Measurements from ENCODE around the gene ANO9. TPM values are rescaled to one million over a fixed set of nuclear protein-coding genes. Genes with fewer than 3 reads are reported as not detected.

The ANO9 gene
- total RNA-seq, 1 donor from 2014 or later, result 21.6 TPM

DNA sequence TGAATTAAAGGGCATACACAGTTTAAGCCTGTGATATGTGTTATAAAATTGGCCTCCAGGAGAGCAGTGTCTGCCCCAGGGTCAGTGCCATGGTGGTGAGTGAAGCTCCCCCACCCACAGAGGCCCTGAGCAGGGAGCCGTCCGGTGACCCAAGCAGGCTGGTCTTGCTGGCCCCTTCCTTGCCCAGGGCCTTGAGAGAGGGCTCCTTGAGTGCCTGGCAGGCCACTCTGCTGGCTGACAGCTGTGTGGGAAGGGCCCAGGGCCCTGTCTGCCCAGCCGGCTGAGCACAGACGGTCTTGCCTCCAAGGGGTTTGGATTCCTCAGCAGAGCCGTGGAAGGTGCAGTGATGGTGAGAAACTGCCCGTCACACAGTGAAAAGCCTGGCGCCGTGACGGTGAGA, 34.1 kb upstream of the ANO9 start:
- TF ChIP-seq, protein P1, sequence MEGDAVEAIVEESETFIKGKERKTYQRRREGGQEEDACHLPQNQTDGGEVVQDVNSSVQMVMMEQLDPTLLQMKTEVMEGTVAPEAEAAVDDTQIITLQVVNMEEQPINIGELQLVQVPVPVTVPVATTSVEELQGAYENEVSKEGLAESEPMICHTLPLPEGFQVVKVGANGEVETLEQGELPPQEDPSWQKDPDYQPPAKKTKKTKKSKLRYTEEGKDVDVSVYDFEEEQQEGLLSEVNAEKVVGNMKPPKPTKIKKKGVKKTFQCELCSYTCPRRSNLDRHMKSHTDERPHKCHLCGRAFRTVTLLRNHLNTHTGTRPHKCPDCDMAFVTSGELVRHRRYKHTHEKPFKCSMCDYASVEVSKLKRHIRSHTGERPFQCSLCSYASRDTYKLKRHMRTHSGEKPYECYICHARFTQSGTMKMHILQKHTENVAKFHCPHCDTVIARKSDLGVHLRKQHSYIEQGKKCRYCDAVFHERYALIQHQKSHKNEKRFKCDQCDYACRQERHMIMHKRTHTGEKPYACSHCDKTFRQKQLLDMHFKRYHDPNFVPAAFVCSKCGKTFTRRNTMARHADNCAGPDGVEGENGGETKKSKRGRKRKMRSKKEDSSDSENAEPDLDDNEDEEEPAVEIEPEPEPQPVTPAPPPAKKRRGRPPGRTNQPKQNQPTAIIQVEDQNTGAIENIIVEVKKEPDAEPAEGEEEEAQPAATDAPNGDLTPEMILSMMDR (IDR thresholded peaks at IDR 0.05), result no peak
- Histone ChIP-seq H3K36me3 (no peaks in the 10 kb centered on the region), H3K27me3 (ENCODE audit: low read depth) (no peaks in the 10 kb centered on the region), H3K4me3 (no peak overlapping the region), H3K27ac (no peak overlapping the region), H3K9me3 (no peaks in the 10 kb centered on the region), H3K4me1 (peaks cover 5% of the 10 kb centered on the region)
- DNase-seq, result no peak
- intact Hi-C loops (cut with DNase I), result no loop called here
- ATAC-seq, result no peak

DNA sequence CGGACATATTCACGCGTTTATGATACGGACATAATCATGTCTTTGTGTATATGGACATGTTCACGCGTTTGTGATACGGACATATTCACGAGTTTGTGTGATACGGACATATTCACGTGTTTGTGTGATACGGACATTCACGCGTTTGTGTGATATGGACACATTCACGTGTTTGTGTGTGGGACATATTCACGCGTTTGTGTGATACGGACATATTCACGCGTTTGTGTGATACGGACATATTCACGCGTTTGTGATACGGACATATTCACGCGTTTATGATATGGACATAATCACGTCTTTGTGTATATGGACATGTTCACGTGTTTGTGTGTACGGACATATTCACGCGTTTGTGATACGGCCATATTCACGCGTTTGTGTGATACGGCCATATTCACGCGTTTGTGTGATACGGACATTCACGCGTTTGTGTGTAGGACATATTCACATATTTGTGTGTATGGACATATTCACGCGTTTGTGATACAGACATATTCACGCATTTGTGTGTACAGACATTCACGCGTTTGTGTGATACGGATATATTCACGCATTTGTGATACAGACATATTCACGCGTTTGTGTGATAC, 33.2 kb upstream of the ANO9 start:
- Histone ChIP-seq H3K36me3 (no peaks in the 10 kb centered on the region), H3K27ac (no peak overlapping the region), H3K9me3 (no peaks in the 10 kb centered on the region), H3K4me3 (no peak overlapping the region), H3K4me1 (peaks cover 14% of the 10 kb centered on the region), H3K27me3 (ENCODE audit: low read depth) (no peaks in the 10 kb centered on the region)
- ATAC-seq (no peak), DNase-seq (no peak)
- intact Hi-C loops (cut with DNase I), result no loop called here
- TF ChIP-seq, protein P1 (IDR thresholded peaks at IDR 0.05), result no peak

DNA sequence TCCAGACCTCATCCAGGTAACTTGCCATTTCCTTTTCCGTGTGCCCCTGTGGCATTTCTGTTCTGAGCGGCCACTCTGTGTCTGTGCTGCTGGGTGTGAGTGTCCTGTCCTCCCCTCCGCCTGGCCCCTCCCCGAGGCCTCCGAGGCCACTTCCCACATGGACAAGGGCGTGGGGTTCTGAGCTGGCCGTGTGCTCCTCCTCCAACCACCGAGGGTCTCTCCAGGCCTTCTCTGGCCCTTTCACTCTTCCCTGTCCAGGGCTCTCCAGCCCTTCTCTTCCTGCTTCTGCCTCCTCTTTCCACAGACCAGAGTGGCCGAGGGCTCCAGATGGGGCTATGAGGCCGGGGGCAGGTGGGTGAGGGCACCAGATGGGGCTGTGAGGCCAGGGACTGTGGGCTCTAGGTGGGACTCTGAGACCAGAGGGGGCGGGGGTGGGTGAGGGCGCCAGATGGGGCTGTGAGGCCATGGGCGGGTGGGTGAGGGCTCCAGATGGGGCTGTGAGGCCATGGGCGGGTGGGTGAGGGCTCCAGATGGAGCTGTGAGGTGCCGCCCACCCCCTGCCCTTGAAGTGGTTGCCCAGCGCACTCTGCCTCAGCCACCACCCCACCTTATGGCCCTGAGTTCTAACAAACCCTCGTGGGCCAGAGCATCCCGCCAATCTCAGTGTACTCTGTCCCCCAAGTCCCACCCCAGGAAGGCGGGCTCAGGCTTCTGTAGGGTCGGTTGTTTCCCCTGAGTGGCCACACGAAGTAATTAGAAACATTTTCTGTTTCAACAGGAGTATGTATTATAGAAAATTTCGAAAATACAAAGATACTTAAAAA, 32.4 kb upstream of the ANO9 start:
- ATAC-seq (no peak), DNase-seq (no peak)
- Histone ChIP-seq H3K27ac (no peak overlapping the region), H3K4me1 (peaks cover 21% of the 10 kb centered on the region), H3K36me3 (no peaks in the 10 kb centered on the region), H3K9me3 (no peaks in the 10 kb centered on the region), H3K4me3 (no peak overlapping the region), H3K27me3 (ENCODE audit: low read depth) (no peaks in the 10 kb centered on the region)
- intact Hi-C loops (cut with DNase I), result no loop called here
- TF ChIP-seq, protein P1 (IDR thresholded peaks at IDR 0.05), result no peak

DNA sequence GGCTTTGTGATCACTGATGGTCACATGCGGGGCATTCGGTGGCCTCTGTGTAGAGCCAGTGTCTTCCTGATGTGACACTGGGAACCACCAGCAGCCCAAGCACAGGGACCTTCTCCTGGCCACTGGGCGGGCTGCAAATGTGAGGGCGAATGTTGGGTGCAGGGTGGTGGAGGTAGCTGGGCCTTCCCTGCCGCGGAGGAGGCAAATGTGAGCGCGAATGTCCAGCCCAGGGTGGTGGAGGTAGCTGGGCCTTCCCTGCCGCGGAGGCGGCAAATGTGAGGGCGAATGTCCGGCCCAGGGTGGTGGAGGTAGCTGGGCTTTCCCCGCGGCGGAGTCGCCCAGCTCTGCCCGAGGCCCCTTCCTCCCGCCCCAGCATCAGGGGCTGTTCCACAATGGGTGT, 31.6 kb upstream of the ANO9 start:
- intact Hi-C loops (cut with DNase I), result no loop called here
- H3K4me1 ChIP-seq, result peaks cover 21% of the 10 kb centered on the region
- H3K27me3 ChIP-seq (ENCODE audit: low read depth), result no peaks in the 10 kb centered on the region
- H3K36me3 ChIP-seq, result no peaks in the 10 kb centered on the region
- H3K4me3 ChIP-seq, result no peak overlapping the region
- TF ChIP-seq, protein P1 (IDR thresholded peaks at IDR 0.05), result no peak
- no peaks in the 10 kb centered on the region for H3K9me3 ChIP-seq
- DNase-seq (no peak), ATAC-seq (no peak)
- no peak overlapping the region for H3K27ac ChIP-seq

DNA sequence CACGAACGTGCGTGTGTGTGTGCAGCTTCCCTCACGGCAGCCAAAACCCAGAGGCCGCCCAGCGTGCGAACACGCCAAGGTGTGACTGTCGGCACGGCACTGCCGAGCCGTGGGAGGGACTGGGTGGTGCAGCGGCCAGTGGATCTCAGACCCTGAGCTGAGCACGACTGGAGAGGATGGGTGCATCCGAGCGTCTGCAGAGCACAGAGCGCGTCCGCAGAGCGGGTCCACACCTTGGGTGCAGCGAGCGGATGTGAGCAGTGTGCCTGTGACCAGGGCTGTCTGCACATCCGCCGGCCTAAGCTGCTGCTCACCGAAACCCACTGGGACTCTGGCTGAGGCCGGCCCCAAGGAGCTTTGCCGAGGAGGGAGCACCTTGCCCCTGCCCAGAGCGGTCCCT, 31.0 kb upstream of the ANO9 start:
- H3K27ac ChIP-seq, result no peak overlapping the region
- peaks cover 21% of the 10 kb centered on the region for H3K4me1 ChIP-seq
- no peak overlapping the region for H3K4me3 ChIP-seq
- TF ChIP-seq, protein P1 (IDR thresholded peaks at IDR 0.05), result no peak
- H3K9me3 ChIP-seq, result no peaks in the 10 kb centered on the region
- no peaks in the 10 kb centered on the region for H3K27me3 ChIP-seq (ENCODE audit: low read depth)
- no peak for ATAC-seq
- DNase-seq, result no peak
- H3K36me3 ChIP-seq, result no peaks in the 10 kb centered on the region
- intact Hi-C loops (cut with DNase I), result no loop called here
